Ovary (tissue), 3 donors: ENCODE measurements around the gene TCERG1L.

Source experiments
- POLR2A ChIP-seq: fragments of 450-650 bp; IDR thresholded peaks from one replicate; pipeline ENCODE4 v1.6.1; 2017; ENCODE audit warnings: antibody characterized with exemption, mild to moderate bottlenecking, moderate library complexity
- TF ChIP-seq, protein P1 (sequence below), 3 donors: fragments of 450-650 bp in 2 of 3; fragments of 200-600 bp in 1 of 3; IDR thresholded peaks; one replicate each; pipeline versions ENCODE4 v1.5.1 to v1.8.0; 2016 to 2022; ENCODE audit warnings: antibody characterized with exemption in 3 of 3, mild to moderate bottlenecking in 1 of 3
- donor health status: DM: no; HTN: no; CAD: no.

DNA sequence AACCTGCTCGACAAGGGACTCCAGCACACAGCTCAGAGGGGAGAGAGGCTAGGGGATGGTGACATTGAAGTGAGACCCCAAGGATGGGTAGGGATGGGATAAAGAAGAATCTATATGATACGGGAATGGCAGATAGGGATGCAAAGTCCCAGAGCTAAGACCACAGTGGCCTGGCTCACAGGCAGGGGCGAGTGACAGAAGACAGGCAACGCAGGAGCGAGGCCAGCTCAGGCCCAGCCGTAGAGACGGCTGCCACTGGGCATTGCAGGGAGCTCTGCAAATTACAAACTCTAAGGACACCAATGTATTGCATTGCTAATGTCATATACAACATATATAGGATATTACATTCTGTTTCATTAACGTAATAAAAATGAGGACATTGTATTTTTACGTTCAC is 131.4 kb downstream of the TCERG1L start:
- TF ChIP-seq, protein P1, sequence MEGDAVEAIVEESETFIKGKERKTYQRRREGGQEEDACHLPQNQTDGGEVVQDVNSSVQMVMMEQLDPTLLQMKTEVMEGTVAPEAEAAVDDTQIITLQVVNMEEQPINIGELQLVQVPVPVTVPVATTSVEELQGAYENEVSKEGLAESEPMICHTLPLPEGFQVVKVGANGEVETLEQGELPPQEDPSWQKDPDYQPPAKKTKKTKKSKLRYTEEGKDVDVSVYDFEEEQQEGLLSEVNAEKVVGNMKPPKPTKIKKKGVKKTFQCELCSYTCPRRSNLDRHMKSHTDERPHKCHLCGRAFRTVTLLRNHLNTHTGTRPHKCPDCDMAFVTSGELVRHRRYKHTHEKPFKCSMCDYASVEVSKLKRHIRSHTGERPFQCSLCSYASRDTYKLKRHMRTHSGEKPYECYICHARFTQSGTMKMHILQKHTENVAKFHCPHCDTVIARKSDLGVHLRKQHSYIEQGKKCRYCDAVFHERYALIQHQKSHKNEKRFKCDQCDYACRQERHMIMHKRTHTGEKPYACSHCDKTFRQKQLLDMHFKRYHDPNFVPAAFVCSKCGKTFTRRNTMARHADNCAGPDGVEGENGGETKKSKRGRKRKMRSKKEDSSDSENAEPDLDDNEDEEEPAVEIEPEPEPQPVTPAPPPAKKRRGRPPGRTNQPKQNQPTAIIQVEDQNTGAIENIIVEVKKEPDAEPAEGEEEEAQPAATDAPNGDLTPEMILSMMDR (IDR thresholded peaks at IDR 0.05), result no peak
- TF ChIP-seq POLR2A, result no peak
